CD4-positive, alpha-beta memory T cell (primary cell): ENCODE data around the gene GNAT1. TPM values are rescaled to one million over a fixed set of nuclear protein-coding genes. Genes with fewer than 3 reads are reported as not detected.
A peak's percentile ranks its signal among the peaks of the same experiment; 100 is the strongest.
"Not testable (repeated sequence)": the region's sequence is repeated elsewhere in the genome, so short reads cannot be mapped to it uniquely, and the experiment has no call there.

Experiments
- CTCF ChIA-PET: fragments of 350-600 bp; sonication (Branson Sonifier 250); formaldehyde crosslinking; loops from one replicate; lab custom pipeline; 2021; ENCODE audit warnings: inconsistent platforms; ENCODE audit not compliant: partially characterized antibody; lab: Charles Lee
- POLR2A ChIA-PET: fragments of 350-600 bp; sonication (Branson Sonifier 250); formaldehyde crosslinking; loops from one replicate; lab custom pipeline; 2021; ENCODE audit not compliant: partially characterized antibody; lab: Charles Lee
- DNase-seq, 5 donors: peaks; one replicate each; pipeline versions ENCODE4 v3.0.0 to v3.0.0-alpha.2; 2020 to 2022; ENCODE audit warnings: mixed read lengths in 1 of 5
- H3K27ac ChIP-seq: one replicate; pipeline ENCODE4 v1.7.0; 2013; ENCODE audit warnings: low read depth, low read length
- H3K27me3 ChIP-seq: 2 replicates; pipeline ENCODE4 v1.7.0; 2013; ENCODE audit warnings: mild to moderate bottlenecking, low read length, moderate library complexity; ENCODE audit not compliant: insufficient read depth
- H3K36me3 ChIP-seq: 2 replicates; pipeline ENCODE4 v1.7.0; 2013; ENCODE audit warnings: mild to moderate bottlenecking, low read length, moderate library complexity; ENCODE audit not compliant: insufficient read depth
- H3K4me1 ChIP-seq: 2 replicates; pipeline ENCODE4 v1.7.0; 2013; ENCODE audit warnings: mild to moderate bottlenecking, low read length, moderate library complexity; ENCODE audit not compliant: insufficient read depth
- H3K4me3 ChIP-seq, 2 donors: one replicate each; pipeline ENCODE4 v1.7.0; 2013; ENCODE audit warnings: low read length in 2 of 2, mild to moderate bottlenecking in 1 of 2
- H3K9me3 ChIP-seq, 2 donors: one replicate each; pipeline ENCODE4 v1.7.0; 2013; ENCODE audit warnings: low read length in 2 of 2, control low read depth in 1 of 2; ENCODE audit not compliant: control insufficient read depth in 1 of 2
- H3K27ac Mint-ChIP-seq, 7 donors: one replicate each; pipeline ENCODE4 v1.8.0; 2020 to 2021; ENCODE audit warnings: mixed read lengths in 7 of 7, mild to moderate bottlenecking in 6 of 7, inconsistent platforms in 3 of 7, moderate library complexity in 3 of 7
- H3K27me3 Mint-ChIP-seq, 2 donors: one replicate each; pipeline ENCODE4 v1.8.0; 2020 to 2021; ENCODE audit warnings: mixed read lengths in 2 of 2
- H3K36me3 Mint-ChIP-seq, 2 donors: one replicate each; pipeline ENCODE4 v1.8.0; 2020 to 2021; ENCODE audit warnings: mixed read lengths in 2 of 2, inconsistent platforms in 1 of 2, mild to moderate bottlenecking in 1 of 2
- H3K4me1 Mint-ChIP-seq, 4 donors: one replicate each; pipeline ENCODE4 v1.8.0; 2020 to 2021; ENCODE audit warnings: mixed read lengths in 4 of 4, mild to moderate bottlenecking in 1 of 4
- H3K4me3 Mint-ChIP-seq, 8 donors: one replicate each; pipeline ENCODE4 v1.8.0; 2020 to 2021; ENCODE audit warnings: mixed read lengths in 8 of 8, mild to moderate bottlenecking in 7 of 8, moderate library complexity in 6 of 8, inconsistent platforms in 3 of 8
- H3K9me3 Mint-ChIP-seq, 8 donors: one replicate each; pipeline ENCODE4 v1.8.0; 2020 to 2021; ENCODE audit warnings: mixed read lengths in 8 of 8, mild to moderate bottlenecking in 5 of 8, inconsistent platforms in 3 of 8, moderate library complexity in 1 of 8
- intact Hi-C: fragments of 100-400 bp; cut with micrococcal nuclease; formaldehyde crosslinking; loops from one replicate; pipeline ENCODE4 v1.15.1; 2023
- polyA plus RNA-seq, 2 donors: library from polyadenylated mRNA; unstranded; fragments of 300-500 nt; fragmentation: Illumina TruSeq; gene quantifications; one replicate each; pipeline ENCODE4 v1.2.3, GENCODE V29; 2021
- total RNA-seq, 2 experiments: library from RNA; stranded (reverse); gene quantifications; one replicate each; pipeline ENCODE4 v1.2.3, GENCODE V29; 2021

The GNAT1 gene
- total and polyA plus RNA-seq, 4 experiments from 2014 or later = not detected

DNA sequence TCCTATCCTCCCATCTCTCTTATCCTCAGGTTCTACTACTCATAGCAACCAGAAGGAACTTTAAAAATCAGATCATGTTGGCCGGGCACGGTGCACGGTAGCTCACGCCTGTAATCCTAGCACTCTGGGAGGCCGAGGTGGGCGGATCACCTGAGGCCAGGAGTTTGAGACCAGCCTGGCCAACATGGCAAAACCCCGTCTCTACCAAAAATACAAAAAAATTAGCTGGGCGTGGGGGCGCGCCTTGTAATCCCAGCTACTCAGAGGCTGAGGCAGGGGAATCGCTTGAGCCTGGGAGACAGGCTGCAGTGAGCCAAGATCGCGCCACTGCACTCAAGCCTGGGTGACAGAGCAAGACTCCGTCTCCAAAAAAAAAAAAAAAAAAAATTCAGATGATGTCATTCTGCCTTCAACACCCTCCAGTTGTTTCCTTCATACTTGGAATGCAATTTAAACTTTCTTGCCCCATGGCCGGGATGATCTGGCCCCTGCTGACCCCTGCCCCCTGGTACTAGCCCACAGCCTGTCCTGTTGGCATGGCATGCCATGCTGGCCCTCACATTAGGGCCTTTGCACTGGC, 36.9 kb downstream of the GNAT1 start:
- peak overlapping the region; percentile 59 for H3K27ac ChIP-seq
- intact Hi-C loops, DNase-seq, H3K9me3 ChIP-seq, H3K36me3 ChIP-seq, H3K9me3 Mint-ChIP-seq, H3K27me3 ChIP-seq, H3K27me3 Mint-ChIP-seq, H3K36me3 Mint-ChIP-seq: not testable (repeated sequence)
- H3K4me1 Mint-ChIP-seq = peaks cover 15 to 39% (median 31%) of the 10 kb centered on the region in 4 donors
- ChIA-PET POLR2A (interaction anchor here (0.8 to 7.4 kb wide), 7 partner anchors 8 to 64 kb away, joined by 3 to 150 read pairs (median 10); partner anchors contain the start of genes GNAI2 and IFRD2), CTCF (interaction anchor here (0.7 to 11.5 kb wide), 10 partner anchors 11 to 1988 kb away, joined by 3 to 238 read pairs (median 8); partner anchors contain the start of genes GNAI2 and GNAT1)
- H3K27ac Mint-ChIP-seq = peak overlapping the region; percentile 92 to 96 (median 95)
- H3K4me3 ChIP-seq = peak overlapping the region in 1 of 2 donors; percentile 87
- H3K4me3 Mint-ChIP-seq = peak overlapping the region; percentile 89 to 96 (median 94)
- H3K4me1 ChIP-seq = peaks cover 18% of the 10 kb centered on the region

DNA sequence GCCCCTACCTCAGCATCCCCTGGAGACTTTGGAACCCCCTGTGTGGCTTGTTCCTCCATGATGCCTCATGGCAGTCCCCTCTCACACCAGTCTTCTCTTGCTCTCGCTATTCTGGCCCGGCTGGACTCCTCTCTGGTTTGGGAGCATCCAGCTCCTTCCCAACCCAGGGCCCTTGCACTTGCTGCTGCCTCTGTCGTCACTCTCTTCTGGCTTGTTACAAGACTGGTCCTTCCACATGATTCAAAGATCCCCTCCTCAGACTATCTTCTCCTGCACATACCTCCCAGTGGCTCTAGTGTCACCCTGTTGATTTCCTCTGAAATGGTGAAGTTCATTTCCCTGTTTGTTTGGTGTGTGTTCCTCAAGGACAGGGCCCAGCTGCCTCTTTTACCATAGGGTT, 38.1 kb downstream of the GNAT1 start:
- H3K9me3 Mint-ChIP-seq = peaks cover 0 to 1% (median 0%) of the 10 kb centered on the region in 8 donors
- ChIA-PET POLR2A (interaction anchor here (2.2 to 7.4 kb wide), 2 partner anchors 14 to 63 kb away, joined by 10 to 150 read pairs; partner anchors contain the start of gene IFRD2), CTCF (interaction anchor here (0.8 to 11.5 kb wide), 10 partner anchors 10 to 69 kb away, joined by 3 to 238 read pairs (median 5); partner anchors contain the start of genes GNAI2 and GNAT1)
- no peaks in the 10 kb centered on the region for H3K27me3 ChIP-seq
- H3K4me1 ChIP-seq = peaks cover 18% of the 10 kb centered on the region
- peak overlapping the region in 2 of 7 donors; percentile 56 to 83 for H3K27ac Mint-ChIP-seq
- no peaks in the 10 kb centered on the region for H3K27me3 Mint-ChIP-seq
- no peak overlapping the region for H3K4me3 ChIP-seq
- H3K9me3 ChIP-seq = no peaks in the 10 kb centered on the region
- DNase-seq = no peak
- peaks cover 17 to 43% (median 34%) of the 10 kb centered on the region in 4 donors for H3K4me1 Mint-ChIP-seq
- H3K36me3 ChIP-seq = no peaks in the 10 kb centered on the region
- peaks cover 0 to 3% of the 10 kb centered on the region in 2 donors for H3K36me3 Mint-ChIP-seq
- intact Hi-C loops = no loop called here
- no peak overlapping the region for H3K27ac ChIP-seq
- peak overlapping the region in 6 of 8 donors; percentile 8 to 68 (median 46) for H3K4me3 Mint-ChIP-seq

DNA sequence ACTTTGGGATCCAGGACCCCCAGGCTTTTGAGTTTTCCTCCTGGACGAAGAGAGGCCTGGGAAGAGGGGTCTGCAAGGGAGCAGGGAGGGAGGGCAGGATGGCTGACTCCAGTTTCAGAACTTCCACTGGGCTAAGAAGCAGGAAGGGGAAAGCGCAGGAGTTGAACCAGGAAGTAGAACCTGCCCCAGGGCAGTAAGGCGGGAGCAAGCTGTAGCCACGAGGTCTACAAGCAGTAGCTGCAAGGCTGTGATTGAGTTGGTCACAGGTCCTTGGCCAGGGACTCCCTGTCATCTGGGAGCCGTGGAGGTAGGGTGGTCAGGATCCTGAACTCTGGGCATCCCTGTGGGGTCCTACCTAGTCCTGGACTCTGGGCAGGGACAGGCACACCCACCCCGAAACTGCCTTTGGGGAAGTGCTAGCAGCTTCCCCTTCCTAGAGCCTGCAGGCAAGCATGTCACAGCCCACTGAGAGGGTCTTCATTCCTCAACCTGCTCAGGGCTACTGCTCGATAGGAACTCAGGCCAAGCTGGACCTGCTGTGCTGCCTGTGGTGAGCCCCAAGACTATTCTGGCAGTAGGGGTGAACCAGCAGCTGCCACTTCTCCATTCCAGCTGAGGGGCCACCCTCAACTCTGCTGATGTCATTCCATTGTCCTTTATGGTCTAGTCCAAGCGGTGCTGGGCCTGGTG, 38.8 kb downstream of the GNAT1 start:
- H3K27ac ChIP-seq = no peak overlapping the region
- peaks cover 25% of the 10 kb centered on the region for H3K4me1 ChIP-seq
- Mint-ChIP-seq H3K9me3 (peaks cover 0 to 1% (median 0%) of the 10 kb centered on the region in 8 donors), H3K36me3 (peaks cover 0 to 3% of the 10 kb centered on the region in 2 donors), H3K27ac (peak overlapping the region in 1 of 7 donors; percentile 68), H3K4me3 (no peak overlapping the region), H3K27me3 (no peaks in the 10 kb centered on the region), H3K4me1 (peaks cover 17 to 45% (median 34%) of the 10 kb centered on the region in 4 donors)
- intact Hi-C loops = no loop called here
- ChIA-PET POLR2A (interaction anchor here (0.7 to 7.4 kb wide), 3 partner anchors 13 to 108 kb away, joined by 3 to 150 read pairs (median 3); no protein-coding TSS in a partner anchor), CTCF (interaction anchor here (1.0 to 11.5 kb wide), 6 partner anchors 9 to 68 kb away, joined by 3 to 238 read pairs (median 69); partner anchors contain the start of genes GNAI2 and GNAT1)
- no peak overlapping the region for H3K4me3 ChIP-seq
- H3K36me3 ChIP-seq = no peaks in the 10 kb centered on the region
- H3K9me3 ChIP-seq = no peaks in the 10 kb centered on the region
- H3K27me3 ChIP-seq = no peaks in the 10 kb centered on the region
- no peak for DNase-seq

DNA sequence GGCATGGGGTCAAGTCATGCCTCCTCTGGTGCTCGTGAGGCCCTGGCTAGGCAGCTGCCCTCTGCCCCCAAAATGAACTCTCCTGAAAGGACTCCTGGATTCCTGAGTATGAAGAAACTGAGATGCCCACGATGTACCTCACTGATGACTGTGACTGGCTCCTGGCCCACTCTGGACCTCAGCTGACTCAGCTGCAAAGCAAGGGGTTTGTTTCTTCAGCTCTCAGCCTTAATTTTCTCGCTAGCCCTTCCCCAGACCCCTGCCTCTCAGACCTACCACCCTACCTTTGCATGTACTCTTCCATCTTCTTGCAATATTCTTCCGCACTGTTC, 39.4 kb downstream of the GNAT1 start:
- peaks cover 29% of the 10 kb centered on the region for H3K4me1 ChIP-seq
- H3K36me3 Mint-ChIP-seq = peaks cover 0 to 3% of the 10 kb centered on the region in 2 donors
- DNase-seq = no peak
- no peak overlapping the region for H3K27ac ChIP-seq
- ChIA-PET CTCF (interaction anchor here (1.1 to 11.5 kb wide), 4 partner anchors 9 to 68 kb away, joined by 3 to 238 read pairs (median 172); partner anchors contain the start of genes GNAI2 and GNAT1), POLR2A (interaction anchor here (0.7 to 7.4 kb wide), 3 partner anchors 13 to 107 kb away, joined by 3 to 150 read pairs (median 3); no protein-coding TSS in a partner anchor)
- no peaks in the 10 kb centered on the region for H3K27me3 Mint-ChIP-seq
- H3K9me3 Mint-ChIP-seq = peaks cover 0 to 1% (median 0%) of the 10 kb centered on the region in 8 donors
- intact Hi-C loops = no loop called here
- H3K36me3 ChIP-seq = no peaks in the 10 kb centered on the region
- H3K9me3 ChIP-seq = no peaks in the 10 kb centered on the region
- H3K27ac Mint-ChIP-seq = peak overlapping the region in 1 of 7 donors; percentile 68
- H3K27me3 ChIP-seq = no peaks in the 10 kb centered on the region
- peak overlapping the region in 1 of 8 donors; percentile 12 for H3K4me3 Mint-ChIP-seq
- H3K4me1 Mint-ChIP-seq = peaks cover 21 to 48% (median 36%) of the 10 kb centered on the region in 4 donors
- no peak overlapping the region for H3K4me3 ChIP-seq

DNA sequence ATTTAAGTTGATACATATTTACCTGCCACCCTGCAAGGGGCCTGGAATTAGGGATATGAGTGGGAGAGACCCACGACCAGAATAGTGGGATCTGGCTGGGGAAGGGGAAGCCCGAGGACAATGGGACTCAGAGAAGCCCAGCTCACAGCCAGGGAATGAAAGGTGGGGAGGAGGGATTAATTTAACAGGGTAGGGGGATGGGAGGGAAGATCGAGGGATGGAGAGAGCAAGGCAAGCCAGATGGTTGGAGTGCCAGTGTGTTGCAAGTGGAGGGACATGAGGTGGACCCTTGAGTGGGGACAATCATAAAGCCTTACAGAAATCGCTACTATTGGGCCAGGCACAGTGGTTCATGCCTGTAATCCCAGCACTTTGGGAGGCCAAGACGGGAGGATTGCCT, 40.2 kb downstream of the GNAT1 start:
- H3K36me3 ChIP-seq = no peaks in the 10 kb centered on the region
- no peaks in the 10 kb centered on the region for H3K27me3 Mint-ChIP-seq
- no peak overlapping the region for H3K4me3 ChIP-seq
- H3K9me3 Mint-ChIP-seq = peaks cover 0 to 1% (median 0%) of the 10 kb centered on the region in 8 donors
- H3K4me3 Mint-ChIP-seq = no peak overlapping the region
- H3K4me1 Mint-ChIP-seq = peaks cover 17 to 45% (median 31%) of the 10 kb centered on the region in 4 donors
- no peak for DNase-seq
- POLR2A ChIA-PET = interaction anchor here (7.4 kb wide), 1 partner anchor 12 kb away, joined by 150 read pairs; no protein-coding TSS in a partner anchor
- no peaks in the 10 kb centered on the region for H3K9me3 ChIP-seq
- peaks cover 24% of the 10 kb centered on the region for H3K4me1 ChIP-seq
- H3K27me3 ChIP-seq = no peaks in the 10 kb centered on the region
- H3K27ac Mint-ChIP-seq = no peak overlapping the region
- CTCF ChIA-PET = interaction anchor here (8.3 to 11.5 kb wide), 3 partner anchors 8 to 38 kb away, joined by 127 to 238 read pairs (median 218); partner anchors contain the start of genes GNAI2 and GNAT1
- no peak overlapping the region for H3K27ac ChIP-seq
- intact Hi-C loops = no loop called here
- peaks cover 0 to 8% of the 10 kb centered on the region in 2 donors for H3K36me3 Mint-ChIP-seq

DNA sequence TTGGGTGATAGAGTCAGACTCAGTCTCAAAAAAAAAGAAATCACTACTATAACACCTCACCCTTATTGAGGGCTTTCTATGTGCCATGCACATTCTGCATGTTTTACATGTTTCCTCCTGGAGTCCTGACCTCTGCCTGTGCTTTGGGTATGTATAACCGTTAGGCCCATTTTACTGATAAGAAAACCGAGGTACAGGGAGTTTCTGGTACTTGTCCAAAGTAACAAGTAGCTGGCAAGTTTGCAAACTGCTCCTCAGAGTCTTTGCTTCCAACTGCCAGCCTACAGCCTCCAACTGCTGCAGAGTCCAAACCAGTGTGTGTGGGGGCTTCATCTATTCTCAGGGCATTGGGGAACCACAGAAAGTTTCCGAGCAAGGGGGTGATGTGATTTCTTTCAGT, 40.9 kb downstream of the GNAT1 start:
- no peak overlapping the region for H3K4me3 ChIP-seq
- DNase-seq = no peak
- H3K36me3 Mint-ChIP-seq = peaks cover 0 to 12% of the 10 kb centered on the region in 2 donors
- H3K27ac Mint-ChIP-seq = peak overlapping the region in 2 of 7 donors; percentile 38 to 46
- no peaks in the 10 kb centered on the region for H3K36me3 ChIP-seq
- no peaks in the 10 kb centered on the region for H3K27me3 ChIP-seq
- H3K4me1 ChIP-seq = peaks cover 20% of the 10 kb centered on the region
- no peak overlapping the region for H3K27ac ChIP-seq
- ChIA-PET CTCF (interaction anchor here (11.5 kb wide), 1 partner anchor 17 kb away, joined by 238 read pairs; no protein-coding TSS in a partner anchor), POLR2A (no interaction called here)
- H3K27me3 Mint-ChIP-seq = no peaks in the 10 kb centered on the region
- H3K9me3 ChIP-seq = no peaks in the 10 kb centered on the region
- H3K9me3 Mint-ChIP-seq = peaks cover 0 to 1% (median 0%) of the 10 kb centered on the region in 8 donors
- H3K4me1 Mint-ChIP-seq = peaks cover 14 to 45% (median 28%) of the 10 kb centered on the region in 4 donors
- intact Hi-C loops = no loop called here
- H3K4me3 Mint-ChIP-seq = no peak overlapping the region
